MCF 10A (cell line): ENCODE data around the gene TNIK. TPM values are rescaled to one million over a fixed set of nuclear protein-coding genes. Genes with fewer than 3 reads are reported as not detected.

Experiments used
- BruUV-seq: library from RNA; stranded (reverse); fragments of 400-500 nt; replicated peaks from 2 replicates; lab custom pipeline; 2021; lab: Mats Ljungman, UMichigan
- CTCF ChIA-PET: fragments of 300-600 bp; sonication (Branson Sonifier 250); formaldehyde crosslinking; extraction: SDS; loops from one replicate; lab custom pipeline; 2021; ENCODE audit warnings: antibody characterized with exemption, inconsistent platforms; lab: Yijun Ruan, JAX
- POLR2A ChIA-PET: fragments of 300-600, 350-650 bp; sonication (Branson Sonifier 250); formaldehyde crosslinking; extraction: SDS; loops from one replicate; lab custom pipeline; 2020; ENCODE audit warnings: antibody characterized with exemption, inconsistent platforms; lab: Yijun Ruan, JAX
- DNase-seq: peaks from one replicate; pipeline ENCODE4 v3.0.0-alpha.2; 2018; ENCODE audit not compliant: unreplicated experiment
- H3K27ac Mint-ChIP-seq: one replicate; pipeline ENCODE4 v1.8.0; 2022; ENCODE audit warnings: mild to moderate bottlenecking, low read depth, mixed read lengths; ENCODE audit not compliant: unreplicated experiment
- H3K27me3 Mint-ChIP-seq: one replicate; pipeline ENCODE4 v1.8.0; 2022; ENCODE audit warnings: mixed read lengths; ENCODE audit not compliant: insufficient read depth, unreplicated experiment
- H3K36me3 Mint-ChIP-seq: one replicate; pipeline ENCODE4 v1.8.0; 2022; ENCODE audit warnings: mild to moderate bottlenecking, moderate library complexity, mixed read lengths; ENCODE audit not compliant: insufficient read depth, unreplicated experiment
- H3K4me1 Mint-ChIP-seq: one replicate; pipeline ENCODE4 v1.8.0; 2022; ENCODE audit warnings: mixed read lengths; ENCODE audit not compliant: insufficient read depth, unreplicated experiment
- H3K4me3 Mint-ChIP-seq: one replicate; pipeline ENCODE4 v1.8.0; 2022; ENCODE audit warnings: mild to moderate bottlenecking, moderate library complexity, mixed read lengths; ENCODE audit not compliant: unreplicated experiment
- H3K9me3 Mint-ChIP-seq: one replicate; pipeline ENCODE4 v1.8.0; 2022; ENCODE audit warnings: mixed read lengths; ENCODE audit not compliant: unreplicated experiment
- CTCF ChIP-seq: fragments of 200-600 bp; IDR thresholded peaks from one replicate; pipeline ENCODE4 v1.8.0; 2022; ENCODE audit warnings: antibody characterized with exemption, mild to moderate bottlenecking; ENCODE audit not compliant: unreplicated experiment
- intact Hi-C: fragments of 100-400 bp; cut with micrococcal nuclease; formaldehyde crosslinking; loops from 2 replicates; pipeline ENCODE4 v1.14.1; 2022
- total RNA-seq: library from RNA; stranded (reverse); gene quantifications from 2 replicates; pipeline ENCODE4 v1.2.3, GENCODE V29; 2022

Gene TNIK
- total RNA-seq, 1 experiment from 2014 or later = 3.4 TPM

DNA sequence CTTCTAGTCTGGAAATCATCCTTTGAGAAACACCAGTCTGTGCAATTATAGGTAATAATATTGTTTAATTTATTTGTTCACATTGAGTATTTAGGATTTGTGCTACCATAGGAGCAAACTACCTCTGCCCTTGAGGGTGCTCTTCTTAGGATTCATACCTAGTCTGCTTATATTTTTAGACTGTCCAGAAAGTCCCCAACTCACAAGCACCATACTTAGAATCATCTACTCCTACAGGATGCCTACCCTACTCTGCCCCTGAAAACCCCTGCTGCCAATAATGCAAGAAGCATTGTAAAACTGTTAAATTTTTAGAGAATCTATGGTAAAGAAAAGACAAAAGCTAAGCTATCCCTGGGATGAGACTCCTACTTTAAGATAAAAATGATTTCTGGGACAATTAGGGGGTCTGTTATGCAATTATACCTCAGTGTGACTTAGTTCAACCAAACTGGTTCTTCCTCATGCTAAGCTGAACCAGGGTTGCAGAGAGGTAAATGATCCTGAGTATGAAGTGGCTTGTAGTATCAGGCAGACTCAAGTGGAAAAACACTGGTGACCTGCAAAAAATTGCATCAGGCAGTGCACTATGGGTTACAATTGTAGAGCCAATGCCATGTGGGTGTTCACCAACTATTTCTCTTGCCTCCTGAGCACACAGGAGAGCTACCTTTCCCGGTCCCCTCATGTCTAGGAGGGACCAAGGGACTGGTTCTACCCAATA is 133.3 kb downstream of the TNIK start:
- Mint-ChIP-seq H3K4me3 (no peak overlapping the region), H3K27me3 (no peaks in the 10 kb centered on the region), H3K9me3 (no peaks in the 10 kb centered on the region), H3K36me3 (no peaks in the 10 kb centered on the region), H3K27ac (no peak overlapping the region), H3K4me1 (peaks cover 6% of the 10 kb centered on the region)
- TF ChIP-seq CTCF = no peak
- CTCF ChIA-PET = interaction anchor here (0.7 to 1.0 kb wide), 2 partner anchors 14 to 155 kb away, joined by 3 read pairs; no protein-coding TSS in a partner anchor
- POLR2A ChIA-PET = interaction anchor here (0.8 kb wide), 1 partner anchor 35 kb away, joined by 3 read pairs; no protein-coding TSS in a partner anchor
- intact Hi-C loops = no loop called here
- no peak for DNase-seq
- BruUV-seq = no TSS peak

DNA sequence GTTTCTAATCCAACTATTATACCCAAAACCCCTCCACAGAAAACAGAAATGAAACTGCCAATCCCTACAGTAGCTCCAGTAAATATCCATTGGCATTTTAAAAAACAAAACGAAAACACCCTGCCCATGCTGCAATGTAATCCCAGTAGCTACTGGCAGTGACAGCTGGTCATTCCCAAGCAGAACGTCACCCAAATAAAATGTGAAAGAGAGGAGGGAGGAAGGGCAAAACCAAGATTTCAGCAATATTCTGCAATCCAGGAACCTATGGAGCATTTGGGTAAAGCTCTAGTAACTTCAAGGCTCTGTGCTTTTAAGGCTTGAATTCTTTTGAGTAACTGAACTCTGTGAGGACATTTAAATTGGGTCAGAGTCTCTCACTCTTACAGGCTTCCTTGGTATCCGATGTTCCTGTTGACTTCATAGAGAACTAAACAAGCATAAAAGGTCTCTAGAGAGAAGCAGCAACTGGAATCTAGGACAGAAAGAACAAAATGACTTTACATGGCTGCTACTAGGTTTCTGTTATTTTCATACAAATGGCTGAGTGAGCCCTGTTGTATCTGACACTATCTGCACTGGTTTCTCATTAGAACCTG is 136.2 kb downstream of the TNIK start:
- H3K4me3 Mint-ChIP-seq = no peak overlapping the region
- no peaks in the 10 kb centered on the region for H3K36me3 Mint-ChIP-seq
- no peak for TF ChIP-seq CTCF
- no peak for DNase-seq
- H3K27me3 Mint-ChIP-seq = no peaks in the 10 kb centered on the region
- intact Hi-C loops = no loop called here
- no TSS peak for BruUV-seq
- no peak overlapping the region for H3K27ac Mint-ChIP-seq
- POLR2A ChIA-PET = interaction anchor here (0.5 to 2.1 kb wide), 5 partner anchors 14 to 395 kb away, joined by 3 to 11 read pairs (median 4); no protein-coding TSS in a partner anchor
- peaks cover 6% of the 10 kb centered on the region for H3K4me1 Mint-ChIP-seq
- CTCF ChIA-PET = interaction anchor here (0.5 kb wide), 1 partner anchor 457 kb away, joined by 5 read pairs; no protein-coding TSS in a partner anchor
- H3K9me3 Mint-ChIP-seq = no peaks in the 10 kb centered on the region

DNA sequence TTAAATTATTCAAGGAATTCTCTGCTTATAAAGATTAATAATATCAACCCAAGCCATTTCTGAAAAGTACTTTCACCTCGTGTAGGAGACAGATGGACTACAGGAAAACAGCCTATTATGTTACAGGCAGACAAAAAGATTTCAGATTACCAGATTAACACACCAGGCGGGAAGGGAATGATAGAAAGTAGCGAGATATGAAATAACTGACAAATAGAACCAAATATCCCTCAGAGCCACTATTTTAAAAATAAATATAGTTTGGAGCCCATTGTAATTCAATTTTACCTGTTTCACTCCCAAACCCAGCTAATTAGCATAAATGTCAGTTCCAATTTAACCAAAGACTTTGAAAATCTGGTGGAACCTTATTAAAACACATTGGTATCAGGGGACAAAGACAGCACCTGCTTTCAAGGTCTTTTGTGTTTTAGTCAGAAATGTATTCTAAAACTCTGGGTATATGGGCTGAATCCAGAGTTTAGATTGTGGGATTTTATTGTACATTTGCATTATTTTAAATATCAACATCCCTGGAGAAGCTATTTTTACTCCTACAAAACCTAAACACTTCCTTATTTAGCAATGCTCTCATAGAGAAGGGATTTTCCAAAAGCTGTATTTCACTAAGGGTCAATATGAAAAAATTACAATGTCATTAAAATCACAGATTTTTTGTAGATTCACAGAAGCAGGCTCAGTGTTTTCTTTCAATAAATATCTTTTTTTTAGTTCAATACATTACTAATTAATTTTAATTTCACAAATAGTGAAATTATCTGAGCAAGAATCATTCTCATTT is 138.4 kb downstream of the TNIK start:
- H3K4me1 Mint-ChIP-seq = no peaks in the 10 kb centered on the region
- ChIA-PET CTCF (no interaction called here), POLR2A (interaction anchor here (0.7 to 0.9 kb wide), 2 partner anchors 9 to 13 kb away, joined by 3 to 5 read pairs; no protein-coding TSS in a partner anchor)
- no peak for DNase-seq
- intact Hi-C loops = no loop called here
- H3K27me3 Mint-ChIP-seq = no peaks in the 10 kb centered on the region
- H3K36me3 Mint-ChIP-seq = no peaks in the 10 kb centered on the region
- no peak overlapping the region for H3K4me3 Mint-ChIP-seq
- BruUV-seq = no TSS peak
- H3K27ac Mint-ChIP-seq = no peak overlapping the region
- no peak for TF ChIP-seq CTCF
- no peaks in the 10 kb centered on the region for H3K9me3 Mint-ChIP-seq
